NCI-H146 treated with DMSO at 0.1 percent for 48 hours (cell line): ENCODE measurements around the gene CD8B.
"Not testable (repeated sequence)": the region's sequence is repeated elsewhere in the genome, so short reads cannot be mapped to it uniquely, and the experiment has no call there.

Experiments
- DNase-seq: peaks from one replicate; lab custom pipeline; 2025; ENCODE audit not compliant: unreplicated experiment; lab: John Stamatoyannopoulos, UW

Gene CD8B

DNA sequence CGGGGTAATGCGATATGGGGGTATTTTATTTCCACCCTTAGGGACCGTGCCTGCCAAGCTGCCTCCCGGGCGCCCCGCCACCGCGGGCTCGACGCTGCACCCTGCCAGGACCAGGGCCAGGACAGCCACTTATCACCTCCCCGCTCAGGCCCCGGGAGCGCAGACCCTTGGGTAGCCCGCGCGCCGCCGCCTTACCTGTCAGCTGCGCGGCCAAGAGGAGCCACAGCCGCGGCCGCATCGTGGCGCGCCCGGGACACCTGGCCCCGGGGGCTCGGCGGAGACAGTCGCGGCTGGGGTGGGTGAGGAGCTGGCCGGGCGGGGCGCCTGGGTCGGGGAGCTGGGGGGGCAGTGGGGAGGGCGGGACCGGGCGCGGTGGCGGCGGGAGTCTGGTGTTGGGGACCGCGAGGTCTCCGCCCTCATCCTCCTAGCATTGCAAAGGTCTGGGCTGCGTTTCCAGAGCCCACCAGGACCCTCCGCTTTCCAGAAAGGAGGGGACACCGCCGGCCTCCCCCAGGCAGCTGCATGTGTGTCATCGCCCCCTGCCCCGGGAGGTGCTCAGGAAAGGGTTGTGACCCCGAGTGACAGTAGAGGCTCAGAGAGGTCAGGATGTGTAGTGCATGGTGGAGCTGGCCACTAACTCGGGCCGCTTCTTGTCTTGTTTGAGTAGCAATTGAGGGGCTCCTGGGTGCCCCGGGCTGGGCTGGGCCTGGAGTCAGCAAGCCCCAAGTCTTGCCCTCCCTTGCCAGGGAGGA is at the start of gene CD8B:
Gene CD8B, minus strand, starts transcription at position 259 of the 752 bp plus-strand sequence. Its CDS starts 21 bp downstream, at position 238.
- DNase-seq, result not testable (repeated sequence)

DNA sequence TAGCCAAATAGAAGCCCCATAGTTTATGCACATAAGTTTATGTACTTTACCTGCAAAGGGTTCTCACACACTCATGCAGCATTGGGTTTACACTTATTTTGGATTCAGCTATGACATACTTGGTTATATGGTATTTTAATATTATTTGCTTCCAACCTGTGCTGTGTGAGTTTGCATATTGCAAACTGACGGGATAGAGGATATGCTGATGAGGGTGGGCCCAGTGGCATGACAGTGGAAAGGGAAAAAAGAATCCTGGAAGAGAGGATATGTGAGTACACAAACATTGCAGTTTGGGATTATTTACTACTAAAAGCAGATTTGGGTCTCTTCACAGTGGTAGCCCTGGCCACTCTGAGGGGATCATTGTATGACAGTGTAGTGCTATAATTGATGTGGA is 44.2 kb upstream of the CD8B start:
- DNase-seq, result not testable (repeated sequence)

DNA sequence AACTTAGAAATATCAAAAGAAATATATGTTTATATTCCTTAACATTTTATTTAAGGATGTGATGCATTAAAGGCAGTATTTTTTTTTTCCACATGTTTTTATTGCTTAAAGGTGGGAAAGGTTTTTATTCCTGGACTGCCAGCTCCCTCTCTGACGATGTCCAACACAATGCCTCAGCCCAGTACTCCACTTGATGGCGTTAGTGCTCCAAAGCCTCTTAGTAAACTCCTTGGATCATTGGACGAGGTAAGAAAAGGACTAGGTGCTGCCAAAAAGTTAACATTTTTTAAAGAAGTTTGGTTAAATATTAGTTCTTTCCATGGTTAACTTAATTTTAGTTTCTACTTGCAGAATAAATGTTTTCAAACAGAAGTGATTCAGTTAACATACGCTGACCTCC is 39.0 kb upstream of the CD8B start:
- not testable (repeated sequence) for DNase-seq

DNA sequence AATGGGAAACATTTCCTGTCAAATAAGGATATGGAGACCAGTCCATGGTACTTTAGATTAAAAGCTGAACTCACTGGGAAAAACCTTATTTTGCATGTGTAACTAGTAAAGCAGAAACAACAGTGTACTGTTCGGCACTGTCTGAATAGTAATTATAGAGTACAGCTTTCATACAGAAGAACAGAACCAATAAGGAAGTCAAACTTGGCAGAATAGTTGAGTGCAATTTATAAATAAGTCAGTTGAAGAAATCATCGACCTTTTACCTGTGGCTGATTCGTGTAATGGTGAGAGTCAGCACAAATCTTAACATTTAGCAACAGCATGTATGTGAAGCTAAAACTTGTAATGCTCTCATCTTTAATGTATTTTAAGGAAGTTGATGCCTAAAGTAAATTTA is 24.3 kb upstream of the CD8B start:
- DNase-seq, result not testable (repeated sequence)

DNA sequence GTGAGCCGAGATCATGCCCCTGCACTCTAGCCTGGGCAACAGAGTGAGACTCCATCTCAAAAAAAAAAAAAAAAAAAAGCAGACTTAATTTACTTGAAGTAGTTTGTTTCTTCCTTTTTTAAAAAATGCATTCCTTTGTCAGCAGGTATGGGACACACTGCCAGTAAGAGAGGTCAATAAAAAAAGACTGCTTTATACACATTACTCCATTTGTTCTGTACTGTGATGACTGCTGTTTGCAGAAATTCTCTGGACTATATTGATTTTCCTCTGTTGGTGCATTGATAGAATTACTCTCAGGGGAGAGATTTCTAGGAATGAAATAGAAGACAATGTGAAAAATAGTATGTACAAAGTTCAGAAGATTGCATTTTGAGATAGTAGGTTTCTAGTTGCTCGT is 21.2 kb upstream of the CD8B start:
- DNase-seq, result not testable (repeated sequence)

DNA sequence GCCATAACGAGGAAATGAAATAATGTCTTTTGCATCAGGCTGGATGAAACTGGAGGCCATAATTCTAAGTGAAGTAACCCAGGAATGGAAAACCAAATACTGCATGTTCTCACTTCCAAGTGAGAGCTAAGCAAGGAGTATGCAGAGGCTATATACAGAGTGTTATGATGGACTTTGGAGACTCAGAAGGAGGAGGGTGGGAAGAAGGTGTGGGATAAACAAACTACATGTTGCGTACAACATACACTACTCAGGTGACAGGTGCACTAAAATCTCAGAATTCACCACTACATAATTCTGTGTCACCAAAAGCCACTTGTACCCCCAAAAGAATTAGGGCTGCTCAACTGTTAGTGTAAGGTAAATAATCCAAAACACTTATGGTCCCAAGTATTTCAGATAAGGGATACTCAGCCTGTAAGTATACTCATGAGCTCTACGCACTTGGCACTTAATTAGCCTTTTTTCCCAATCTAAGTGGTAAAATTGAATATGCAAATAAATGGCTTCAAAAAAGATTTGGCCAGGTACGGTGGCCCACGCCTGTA is 20.5 kb upstream of the CD8B start:
- DNase-seq, result not testable (repeated sequence)

DNA sequence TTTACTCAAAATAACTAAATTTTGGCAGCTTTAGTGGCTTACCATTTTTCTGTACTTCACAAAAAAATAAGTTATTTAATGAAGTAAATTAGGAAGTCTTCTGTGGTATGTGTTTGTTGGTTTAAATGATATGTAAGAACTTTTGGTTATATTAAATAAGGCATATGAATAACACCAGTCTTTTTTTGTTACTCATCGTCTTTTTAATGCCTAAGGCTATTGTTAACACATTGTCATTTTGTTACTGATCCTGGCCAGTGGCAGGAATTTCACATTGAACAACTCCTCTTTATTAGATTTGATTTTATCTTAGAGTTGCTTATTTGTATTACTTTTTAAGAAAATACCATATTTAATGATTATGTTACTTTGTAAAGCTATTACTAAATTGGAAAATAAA is 17.3 kb upstream of the CD8B start:
- not testable (repeated sequence) for DNase-seq

DNA sequence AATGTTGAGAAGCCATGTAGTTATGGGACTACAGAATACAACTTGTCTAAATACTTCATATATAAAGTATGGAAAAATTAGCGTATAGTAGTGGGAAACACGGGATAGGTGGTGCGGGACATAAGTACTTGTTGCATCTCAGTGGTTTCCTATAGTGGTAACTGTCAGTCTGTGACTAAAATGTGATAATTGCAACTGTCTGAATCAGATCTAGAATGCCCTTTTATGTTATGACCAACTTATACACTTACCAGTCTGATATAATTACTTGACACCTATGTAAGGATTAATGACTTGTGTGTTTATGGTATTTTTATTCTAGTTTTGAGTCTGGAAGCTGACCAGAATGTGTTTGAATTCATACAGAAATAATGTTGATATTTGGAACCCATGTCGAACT is 9.3 kb upstream of the CD8B start:
- DNase-seq, result not testable (repeated sequence)

DNA sequence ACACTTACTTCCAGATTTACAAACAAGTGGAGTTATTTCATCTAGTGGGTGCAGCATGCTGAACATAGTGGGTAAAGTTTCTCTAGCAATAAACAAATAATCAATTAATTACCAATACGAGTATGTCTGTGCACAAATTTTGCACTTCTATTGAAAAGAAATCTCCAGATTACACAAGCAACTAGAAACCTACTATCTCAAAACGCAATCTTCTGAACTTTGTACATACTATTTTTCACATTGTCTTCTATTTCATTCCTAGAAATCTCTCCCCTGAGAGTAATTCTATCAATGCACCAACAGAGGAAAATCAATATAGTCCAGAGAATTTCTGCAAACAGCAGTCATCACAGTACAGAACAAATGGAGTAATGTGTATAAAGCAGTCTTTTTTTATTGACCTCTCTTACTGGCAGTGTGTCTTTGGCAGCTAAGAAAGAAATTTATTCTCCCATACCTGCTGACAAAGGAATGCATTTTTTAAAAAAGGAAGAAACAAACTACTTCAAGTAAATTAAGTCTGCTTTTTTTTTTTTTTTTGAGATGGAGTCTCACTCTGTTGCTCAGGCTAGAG is 7.3 kb upstream of the CD8B start:
- DNase-seq, result not testable (repeated sequence)

DNA sequence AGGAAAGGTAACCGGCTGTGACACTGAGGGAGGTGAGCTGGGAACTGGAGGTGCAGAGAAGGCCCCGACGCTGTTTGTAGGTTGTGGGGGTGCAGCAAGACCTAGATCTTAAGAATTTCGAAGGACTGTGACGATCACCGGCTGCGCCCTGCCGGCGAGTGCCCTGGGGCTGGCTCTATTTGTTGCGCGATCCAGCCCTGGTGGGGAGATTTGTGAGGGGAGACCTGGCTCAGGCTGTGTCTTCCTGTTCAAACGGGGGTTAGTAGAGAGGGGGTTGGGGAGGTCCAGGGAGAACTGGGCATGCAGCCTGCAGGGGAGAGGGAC is 656 bp upstream of the CD8B start:
- not testable (repeated sequence) for DNase-seq

DNA sequence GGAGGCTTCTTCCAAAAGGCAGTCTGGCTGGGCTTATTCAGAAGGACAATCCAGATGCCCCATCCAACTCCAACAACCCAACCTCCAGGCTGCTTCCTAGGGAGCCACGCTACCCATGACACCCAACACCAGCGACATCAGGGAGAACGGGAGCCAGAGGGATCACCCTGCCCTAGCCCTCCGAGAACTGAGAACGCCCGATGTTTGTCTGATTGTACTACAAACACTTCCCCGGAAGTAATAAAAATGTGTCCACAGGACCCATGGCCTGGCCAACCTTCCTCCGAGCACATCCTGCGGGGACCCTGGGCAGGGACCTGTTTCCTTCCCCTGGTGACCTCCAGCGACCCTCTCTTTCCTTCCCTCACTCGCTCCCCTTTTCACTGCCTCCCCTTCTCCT is 511 bp downstream of the CD8B start:
- DNase-seq, result not testable (repeated sequence)

DNA sequence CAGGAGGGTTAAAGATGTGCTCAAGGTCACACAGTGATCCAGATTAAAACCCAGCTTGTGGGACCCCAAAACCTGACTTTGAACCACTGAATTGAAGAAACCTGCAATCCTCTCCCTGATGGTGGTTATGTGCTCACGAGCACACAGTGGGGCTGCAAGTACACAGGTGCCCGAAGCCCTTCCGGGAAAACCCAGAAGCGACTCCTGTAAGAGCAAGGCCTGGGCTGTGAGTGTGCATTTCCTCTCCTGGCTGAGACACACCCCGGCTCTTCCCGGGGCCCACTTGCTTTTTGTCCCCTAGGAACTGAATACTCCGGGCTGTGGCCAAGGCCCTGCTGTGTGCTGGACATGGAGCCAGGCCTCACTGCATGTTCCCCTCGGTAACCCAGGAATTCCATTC is 1.1 kb downstream of the CD8B start:
- DNase-seq, result not testable (repeated sequence)

DNA sequence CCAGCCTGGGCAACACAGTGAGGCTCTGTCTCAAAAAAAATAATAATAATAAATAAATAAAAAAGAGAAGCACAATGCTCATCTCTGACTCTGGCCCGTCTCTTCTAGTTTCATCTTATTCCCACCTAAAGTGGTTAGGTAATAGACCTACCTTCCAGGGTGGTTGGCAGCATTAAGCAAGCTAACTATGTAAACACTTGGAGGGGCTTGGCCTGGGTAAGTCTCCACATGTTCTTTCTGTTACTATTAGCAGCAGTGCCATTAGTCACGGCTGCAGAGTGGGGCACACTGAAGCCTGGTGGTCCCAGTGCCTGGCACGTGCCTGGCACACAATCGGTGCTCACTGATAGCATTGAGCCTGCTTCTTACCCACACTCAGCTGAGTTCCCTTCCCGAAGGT is 4.0 kb downstream of the CD8B start:
- DNase-seq, result not testable (repeated sequence)

DNA sequence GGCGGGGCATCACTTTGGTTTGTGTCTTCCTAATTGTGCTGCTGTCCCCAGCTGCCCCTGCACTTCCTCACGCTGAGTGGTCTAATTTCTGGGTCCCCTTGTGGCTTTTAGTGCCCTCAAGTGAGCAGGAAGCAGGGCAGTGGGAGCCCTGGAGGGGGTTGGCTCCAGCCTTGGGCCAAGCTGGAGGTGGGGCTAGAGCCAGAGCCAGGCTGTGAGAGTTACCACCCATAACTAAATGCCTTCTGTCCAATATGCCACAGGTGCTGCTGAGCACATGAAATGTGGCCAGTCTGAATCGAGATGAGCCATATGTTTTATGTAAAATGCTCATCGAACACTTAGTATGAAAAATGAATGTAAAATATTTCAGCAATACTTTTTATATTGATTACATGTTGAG is 5.2 kb downstream of the CD8B start:
- not testable (repeated sequence) for DNase-seq

DNA sequence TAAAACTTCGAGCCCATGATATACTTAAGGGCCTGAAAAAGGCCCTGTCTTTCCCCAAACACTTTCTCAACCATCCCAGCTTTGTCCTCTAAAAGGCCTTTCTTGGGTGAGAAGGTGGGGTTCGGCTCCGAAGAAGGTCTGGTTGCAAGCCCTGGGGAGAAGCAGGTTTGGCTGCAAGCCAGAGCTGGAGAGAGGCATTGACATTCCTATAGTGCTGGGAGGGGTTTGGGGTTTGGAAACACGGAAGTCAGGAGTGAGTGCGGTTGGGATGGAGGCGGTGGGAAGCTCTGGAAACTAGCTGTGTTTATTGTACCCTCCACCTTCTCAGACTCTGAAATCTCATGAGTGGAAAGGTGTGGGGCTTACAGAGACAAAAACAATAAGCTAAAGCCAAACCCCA is 5.7 kb downstream of the CD8B start:
- DNase-seq, result not testable (repeated sequence)

DNA sequence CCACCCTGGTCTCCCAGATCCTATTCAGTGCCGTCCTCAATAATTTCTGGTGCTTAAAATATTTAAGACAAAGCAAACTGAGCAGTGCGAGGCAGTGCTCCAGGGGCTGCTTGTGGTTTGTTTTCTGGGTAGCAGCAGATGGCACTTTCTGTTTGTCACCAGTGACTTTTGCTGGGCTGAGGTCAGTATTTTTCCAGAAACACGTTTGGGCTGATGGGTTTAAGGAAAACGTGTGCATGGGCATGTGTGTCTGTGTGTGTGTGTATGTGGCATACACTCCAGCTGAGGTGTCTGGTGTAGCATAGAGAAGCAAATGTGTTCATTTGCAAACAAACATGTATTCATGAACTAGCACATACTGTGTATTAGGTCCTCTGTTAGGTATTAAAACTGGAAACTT is 10.1 kb downstream of the CD8B start:
- not testable (repeated sequence) for DNase-seq

DNA sequence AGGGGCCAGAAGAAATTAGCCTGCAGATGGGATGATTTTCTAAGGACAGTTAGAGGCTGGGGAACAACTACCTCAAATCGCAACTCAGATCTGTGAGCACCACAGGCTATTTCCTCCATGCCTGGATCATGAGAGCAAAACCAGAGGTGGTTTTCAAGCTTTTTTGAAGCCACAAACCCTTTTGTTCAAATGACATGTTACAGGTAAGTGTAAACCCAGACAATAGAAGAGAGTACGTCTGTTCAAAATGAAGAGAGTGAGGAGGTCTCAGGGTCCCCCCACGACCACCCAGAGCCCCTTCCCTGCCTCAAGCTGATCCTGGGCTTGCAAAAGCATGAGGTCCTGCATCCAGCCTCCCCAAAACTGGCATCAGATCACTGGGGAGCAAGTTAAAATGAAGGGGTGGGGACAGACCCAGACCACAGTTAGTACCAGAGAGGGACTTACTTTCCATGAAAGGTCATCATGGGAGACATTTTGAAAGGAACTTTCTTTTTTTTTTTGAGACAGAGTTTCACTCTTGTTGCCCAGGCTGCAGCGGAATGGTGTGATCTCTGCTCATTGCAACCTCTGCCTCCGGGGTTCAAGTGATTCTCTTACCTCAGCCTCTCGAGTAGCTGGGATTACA is 19.0 kb downstream of the CD8B start:
- not testable (repeated sequence) for DNase-seq

DNA sequence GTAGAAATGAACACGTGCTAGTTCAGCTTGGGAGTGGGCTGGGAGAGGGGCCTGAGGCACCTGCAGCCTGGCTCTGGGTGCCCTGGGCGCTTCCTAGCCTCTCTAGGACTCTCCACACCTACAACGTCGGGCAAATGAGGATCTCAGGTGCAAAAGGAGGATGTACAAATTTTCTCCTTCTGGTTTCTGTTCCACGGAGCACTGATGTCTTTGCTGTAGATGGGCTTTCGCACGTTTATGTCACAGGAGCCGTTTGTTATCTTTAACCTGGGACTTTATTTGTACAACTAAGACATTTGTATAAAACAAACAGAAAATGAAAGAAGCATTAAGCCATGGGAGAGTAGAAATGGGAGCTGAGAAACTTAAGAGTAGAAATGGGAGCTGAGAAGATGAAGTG is 20.4 kb downstream of the CD8B start:
- DNase-seq, result not testable (repeated sequence)

DNA sequence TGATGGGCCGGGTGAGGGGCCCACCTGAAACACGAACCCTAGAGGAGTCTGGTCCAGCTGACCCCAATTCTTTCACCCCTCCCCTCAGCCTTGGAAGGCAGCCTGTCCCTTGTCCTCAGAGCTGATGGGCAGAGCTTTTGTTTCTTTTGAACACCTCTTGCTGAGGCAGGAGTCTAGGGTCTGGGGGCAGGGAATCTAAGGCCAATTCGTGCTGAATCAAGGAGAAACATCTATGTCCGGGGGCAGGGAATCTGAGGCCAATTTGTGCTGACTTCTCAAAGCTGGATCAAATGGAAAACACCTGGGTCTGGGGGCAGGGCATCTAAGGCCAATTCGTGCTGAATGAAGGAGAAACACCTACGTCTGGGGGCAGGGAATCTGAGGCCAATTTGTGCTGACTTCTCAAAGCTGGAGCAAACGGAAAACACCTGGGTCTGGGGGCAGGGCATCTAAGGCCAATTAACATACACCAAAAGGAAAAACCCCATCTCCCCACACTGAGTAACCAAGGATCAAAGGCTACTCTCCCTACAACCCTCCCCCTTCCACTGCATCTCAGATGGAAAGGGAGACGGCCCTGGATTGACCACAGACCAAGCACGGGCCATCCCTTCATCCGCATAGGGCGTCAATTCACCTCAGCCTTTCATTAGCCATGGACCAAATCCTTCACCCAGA is 21.7 kb downstream of the CD8B start:
- DNase-seq, result not testable (repeated sequence)

DNA sequence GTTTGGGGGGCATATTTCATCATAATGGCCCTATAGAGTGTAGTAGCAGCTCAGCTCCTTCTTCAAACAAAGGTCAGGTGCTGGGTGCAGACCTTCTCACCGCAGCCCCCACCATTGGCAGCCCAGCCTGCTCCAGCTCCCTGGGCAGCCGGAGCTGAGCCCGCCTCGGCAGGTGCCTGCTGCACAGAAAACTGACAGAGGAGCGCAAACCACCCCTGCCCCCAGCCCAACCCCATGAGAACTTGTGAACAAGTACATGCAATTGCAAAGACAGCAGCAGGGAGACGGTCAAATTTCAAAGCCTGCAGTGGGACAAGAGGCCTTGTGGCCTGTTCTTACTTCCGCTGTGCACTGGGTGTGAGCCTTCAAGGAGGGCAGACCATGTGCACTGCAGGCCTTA is 22.2 kb downstream of the CD8B start:
- not testable (repeated sequence) for DNase-seq

DNA sequence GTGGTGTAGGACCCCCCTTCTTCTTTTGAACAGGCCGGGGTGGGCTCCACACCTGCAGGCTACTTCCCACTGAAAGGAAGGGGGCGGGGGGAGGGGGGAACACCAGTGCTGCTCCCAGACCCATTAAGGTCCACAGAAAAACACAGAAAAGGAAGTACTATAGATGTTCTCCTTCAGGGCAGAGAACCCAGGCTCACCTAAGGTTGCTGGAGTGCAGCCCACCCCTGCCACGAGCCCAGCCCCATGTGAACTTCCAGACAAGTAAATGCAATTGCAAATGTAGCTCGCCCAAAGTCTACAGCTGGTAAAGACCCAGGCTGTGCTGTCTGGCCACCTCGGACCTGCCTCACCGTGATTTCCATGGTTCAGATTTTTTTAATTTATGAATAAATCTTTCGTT is 24.0 kb downstream of the CD8B start:
- not testable (repeated sequence) for DNase-seq
